Glutamatergic neuron (in vitro differentiated cells): ENCODE measurements around the gene ATP2B2. TPM values are rescaled to one million over a fixed set of nuclear protein-coding genes. Genes with fewer than 3 reads are reported as not detected.

Experiments used
- DNase-seq: peaks from one replicate; pipeline ENCODE4 v3.0.0; 2022
- H3K27ac Mint-ChIP-seq: one replicate; pipeline ENCODE4 v1.8.0; 2020; ENCODE audit warnings: mild to moderate bottlenecking, mixed read lengths, inconsistent platforms; ENCODE audit not compliant: unreplicated experiment
- H3K27me3 Mint-ChIP-seq: one replicate; pipeline ENCODE4 v1.8.0; 2020; ENCODE audit warnings: mild to moderate bottlenecking, moderate library complexity, mixed read lengths, inconsistent platforms; ENCODE audit not compliant: unreplicated experiment
- H3K36me3 Mint-ChIP-seq: one replicate; pipeline ENCODE4 v1.8.0; 2020; ENCODE audit warnings: mild to moderate bottlenecking, mixed read lengths, inconsistent platforms; ENCODE audit not compliant: unreplicated experiment
- H3K4me1 Mint-ChIP-seq: one replicate; pipeline ENCODE4 v1.8.0; 2020; ENCODE audit warnings: mild to moderate bottlenecking, low read depth, mixed read lengths, inconsistent platforms; ENCODE audit not compliant: unreplicated experiment
- H3K4me3 Mint-ChIP-seq: one replicate; pipeline ENCODE4 v1.8.0; 2020; ENCODE audit warnings: mild to moderate bottlenecking, mixed read lengths, inconsistent platforms; ENCODE audit not compliant: unreplicated experiment
- H3K9me3 Mint-ChIP-seq: one replicate; pipeline ENCODE4 v1.8.0; 2020; ENCODE audit warnings: mild to moderate bottlenecking, moderate library complexity, mixed read lengths, inconsistent platforms; ENCODE audit not compliant: unreplicated experiment
- total RNA-seq: library from RNA; stranded (reverse); fragmentation: NEBNext Ultra II Directional; extraction: Animal tissue kit (Norgen Biotek cat#: 25700); gene quantifications from one replicate; pipeline ENCODE4 v1.2.1, GENCODE V29; 2021; ENCODE audit not compliant: unreplicated experiment
- TF ChIP-seq, protein P1 (sequence below): fragments of 200-600 bp; sonication (generic); IDR thresholded peaks from one replicate; pipeline ENCODE4 v1.5.0; 2021; ENCODE audit not compliant: partially characterized antibody, unreplicated experiment

Gene ATP2B2
- total RNA-seq, 1 donor from 2014 or later: 31.2 TPM

DNA sequence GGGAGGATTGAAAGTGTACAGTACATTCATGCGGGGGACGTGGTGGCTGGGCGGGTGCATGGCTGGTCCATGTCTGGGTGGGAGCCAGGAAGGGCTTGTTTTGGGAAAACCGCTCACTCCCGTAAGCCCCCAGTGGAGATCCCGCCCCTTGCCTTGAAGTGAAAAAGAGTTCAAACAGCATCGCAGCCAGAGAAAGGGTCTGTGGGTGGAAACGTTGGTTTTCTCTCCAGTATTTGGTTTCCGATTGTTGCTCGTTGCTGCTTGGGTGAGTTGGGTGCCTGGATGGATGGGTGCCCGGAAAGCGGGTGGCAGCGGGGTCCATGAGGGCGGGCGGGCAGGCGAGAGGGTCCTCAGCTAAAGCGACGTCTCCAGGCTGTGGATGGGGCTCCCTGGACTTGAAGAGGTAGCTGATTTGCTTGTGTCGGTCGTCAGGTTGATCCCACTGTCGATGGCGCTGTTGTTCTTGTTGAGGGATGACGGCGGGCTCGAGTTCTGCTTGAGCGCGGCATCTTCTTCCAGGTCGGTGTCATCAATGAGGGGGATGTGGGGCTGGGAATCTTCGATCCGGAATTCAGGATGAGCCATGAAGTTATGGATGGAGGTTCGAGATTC is 176.8 kb downstream of the ATP2B2 start:
- no peaks in the 10 kb centered on the region for H3K9me3 Mint-ChIP-seq
- H3K4me1 Mint-ChIP-seq: peaks cover 3% of the 10 kb centered on the region
- H3K27ac Mint-ChIP-seq: no peak overlapping the region
- no peak overlapping the region for H3K4me3 Mint-ChIP-seq
- no peaks in the 10 kb centered on the region for H3K36me3 Mint-ChIP-seq
- TF ChIP-seq, protein P1, sequence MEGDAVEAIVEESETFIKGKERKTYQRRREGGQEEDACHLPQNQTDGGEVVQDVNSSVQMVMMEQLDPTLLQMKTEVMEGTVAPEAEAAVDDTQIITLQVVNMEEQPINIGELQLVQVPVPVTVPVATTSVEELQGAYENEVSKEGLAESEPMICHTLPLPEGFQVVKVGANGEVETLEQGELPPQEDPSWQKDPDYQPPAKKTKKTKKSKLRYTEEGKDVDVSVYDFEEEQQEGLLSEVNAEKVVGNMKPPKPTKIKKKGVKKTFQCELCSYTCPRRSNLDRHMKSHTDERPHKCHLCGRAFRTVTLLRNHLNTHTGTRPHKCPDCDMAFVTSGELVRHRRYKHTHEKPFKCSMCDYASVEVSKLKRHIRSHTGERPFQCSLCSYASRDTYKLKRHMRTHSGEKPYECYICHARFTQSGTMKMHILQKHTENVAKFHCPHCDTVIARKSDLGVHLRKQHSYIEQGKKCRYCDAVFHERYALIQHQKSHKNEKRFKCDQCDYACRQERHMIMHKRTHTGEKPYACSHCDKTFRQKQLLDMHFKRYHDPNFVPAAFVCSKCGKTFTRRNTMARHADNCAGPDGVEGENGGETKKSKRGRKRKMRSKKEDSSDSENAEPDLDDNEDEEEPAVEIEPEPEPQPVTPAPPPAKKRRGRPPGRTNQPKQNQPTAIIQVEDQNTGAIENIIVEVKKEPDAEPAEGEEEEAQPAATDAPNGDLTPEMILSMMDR: no peak
- DNase-seq: no peak
- H3K27me3 Mint-ChIP-seq: peaks cover 2% of the 10 kb centered on the region

DNA sequence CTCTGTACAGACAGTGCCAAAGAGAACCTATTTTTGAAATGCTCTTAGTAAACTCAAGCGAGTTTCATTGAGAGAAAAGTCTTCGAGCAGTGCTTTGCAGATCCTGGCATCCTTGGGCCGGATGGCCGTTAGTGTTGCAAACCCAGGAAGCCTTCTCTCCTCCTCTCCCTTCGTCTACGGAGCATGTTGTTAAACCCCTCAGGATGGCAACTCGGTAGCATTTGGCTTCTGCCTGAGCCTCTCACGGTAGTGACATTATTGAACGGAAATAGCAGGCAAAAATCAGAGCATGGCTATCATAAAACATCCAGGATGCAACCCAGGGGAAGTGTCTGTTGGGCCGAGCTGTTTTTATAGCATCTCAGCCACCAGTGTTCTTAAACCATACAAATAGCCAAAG is 177.8 kb downstream of the ATP2B2 start:
- Mint-ChIP-seq H3K4me3 (no peak overlapping the region), H3K27me3 (peaks cover 2% of the 10 kb centered on the region), H3K4me1 (peaks cover 3% of the 10 kb centered on the region), H3K9me3 (no peaks in the 10 kb centered on the region), H3K36me3 (no peaks in the 10 kb centered on the region), H3K27ac (no peak overlapping the region)
- TF ChIP-seq, protein P1: no peak
- DNase-seq: no peak

DNA sequence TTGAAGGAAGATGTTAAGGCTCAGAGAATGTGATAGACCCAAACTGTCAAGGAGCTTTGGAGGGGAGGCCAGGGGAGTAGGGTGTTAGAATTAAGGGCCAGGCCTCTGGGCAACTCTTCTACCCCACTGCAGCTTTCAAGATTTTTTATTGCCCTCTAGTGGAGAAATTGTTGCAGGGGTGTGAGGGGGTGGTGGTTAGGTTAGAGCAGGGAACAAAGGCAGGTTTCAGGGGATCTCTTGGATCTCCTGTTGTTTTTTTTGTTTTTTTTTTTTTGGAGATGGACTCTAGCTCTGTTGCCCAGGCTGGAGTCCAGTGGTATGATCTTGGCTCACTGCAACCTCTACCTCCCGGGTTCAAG is 183.1 kb downstream of the ATP2B2 start:
- Mint-ChIP-seq H3K4me3 (no peak overlapping the region), H3K4me1 (peaks cover 4% of the 10 kb centered on the region), H3K36me3 (no peaks in the 10 kb centered on the region), H3K27ac (no peak overlapping the region), H3K9me3 (no peaks in the 10 kb centered on the region), H3K27me3 (peaks cover 2% of the 10 kb centered on the region)
- DNase-seq: no peak
- TF ChIP-seq, protein P1: peak; percentile 28

DNA sequence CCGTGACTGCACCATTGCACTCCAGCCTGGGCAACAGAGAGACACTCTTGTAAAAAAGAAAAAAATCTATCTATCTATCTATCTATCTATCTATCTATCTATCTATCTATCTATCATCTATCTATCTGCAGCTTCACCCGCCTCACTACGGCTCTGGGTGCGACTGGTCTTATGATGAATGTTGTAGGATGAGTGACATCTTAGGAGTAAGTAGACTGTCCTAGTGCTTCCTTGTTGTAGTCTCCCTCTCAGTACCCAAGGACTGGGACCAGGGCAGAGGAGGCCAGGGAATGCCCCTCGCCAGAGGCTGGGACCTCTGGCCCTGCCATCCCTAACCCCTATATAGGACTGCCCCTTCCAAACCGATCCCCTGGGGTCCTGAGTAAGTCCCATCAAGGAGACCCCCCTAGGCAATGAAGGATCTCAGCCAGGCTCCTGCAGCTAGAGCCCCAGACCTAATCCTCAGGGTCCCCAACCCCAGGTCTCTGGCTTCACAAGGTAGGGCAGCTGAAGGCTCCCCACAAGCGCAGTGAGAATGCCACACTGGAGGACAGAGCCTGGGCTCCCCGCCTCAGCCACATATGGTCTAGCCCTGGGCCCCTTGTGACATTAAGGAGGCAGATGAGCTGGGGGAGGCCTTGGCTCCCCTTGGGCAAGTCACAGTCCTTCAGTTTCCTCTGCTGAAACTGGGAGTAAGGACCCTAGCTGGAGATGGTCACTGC is 183.6 kb downstream of the ATP2B2 start:
- Mint-ChIP-seq H3K27me3 (peaks cover 2% of the 10 kb centered on the region), H3K4me1 (peaks cover 4% of the 10 kb centered on the region), H3K9me3 (no peaks in the 10 kb centered on the region), H3K36me3 (no peaks in the 10 kb centered on the region), H3K27ac (no peak overlapping the region), H3K4me3 (peak overlapping the region; percentile 78)
- TF ChIP-seq, protein P1: no peak
- DNase-seq: no peak

DNA sequence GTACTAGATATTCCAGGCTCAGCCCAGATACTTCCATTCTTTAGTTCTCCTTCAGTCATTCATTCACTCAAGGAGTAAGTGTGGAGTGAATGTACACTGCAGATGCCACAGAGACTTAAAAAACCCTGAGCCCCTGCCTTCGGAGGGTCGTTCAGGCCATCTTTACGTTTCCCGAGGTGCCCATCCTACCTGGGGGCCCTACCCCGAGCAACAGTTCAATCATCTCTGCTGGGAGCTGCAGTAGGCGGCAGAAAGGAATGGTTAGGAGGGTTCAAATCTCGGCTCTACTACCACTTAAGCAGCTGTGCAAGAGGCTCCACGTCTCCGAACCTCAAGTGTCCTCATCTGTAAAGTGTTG is 185.1 kb downstream of the ATP2B2 start:
- peak overlapping the region; percentile 84 for H3K27ac Mint-ChIP-seq

More for the DNA sequence above, 185.1 kb downstream of the ATP2B2 start:
- peaks cover 2% of the 10 kb centered on the region for H3K27me3 Mint-ChIP-seq
- peak overlapping the region; percentile 96 for H3K4me3 Mint-ChIP-seq
- no peak for DNase-seq
- peaks cover 4% of the 10 kb centered on the region for H3K4me1 Mint-ChIP-seq
- no peaks in the 10 kb centered on the region for H3K9me3 Mint-ChIP-seq
- TF ChIP-seq, protein P1: no peak
- H3K36me3 Mint-ChIP-seq: no peaks in the 10 kb centered on the region
